Coronary artery (tissue), 2 donors: ENCODE data around the gene ASB13.

Experiments used
- DNase-seq: peaks from one replicate; pipeline ENCODE4 v3.0.0-alpha.2; 2017; ENCODE audit warnings: low spot score
- H3K27ac ChIP-seq, 2 donors: fragments of 200-600 bp; sonication (generic); one replicate each; pipeline ENCODE4 v1.5.1; 2016 to 2019
- H3K4me3 ChIP-seq: fragments of 200-600 bp; sonication (generic); 2 replicates; pipeline ENCODE4 v1.5.1; 2016; ENCODE audit warnings: mild to moderate bottlenecking, moderate library complexity
- CTCF ChIP-seq: fragments of 200-600 bp; sonication (generic); IDR thresholded peaks from one replicate; pipeline ENCODE4 v1.5.1; 2019; ENCODE audit warnings: antibody characterized with exemption

Gene ASB13

GRCh38 chr10:5606321-5606720 is 60.1 kb downstream of the ASB13 start:
- DNase-seq: no peak
- no peak overlapping the region for H3K27ac ChIP-seq
- H3K4me3 ChIP-seq: no peak overlapping the region
- no peak for TF ChIP-seq CTCF

GRCh38 chr10:5604961-5605360 is 61.4 kb downstream of the ASB13 start:
- no peak overlapping the region for H3K4me3 ChIP-seq
- no peak overlapping the region for H3K27ac ChIP-seq
- DNase-seq: no peak
- no peak for TF ChIP-seq CTCF

- Histone ChIP-seq H3K27ac (no peak overlapping the region), H3K4me3 (no peak overlapping the region)
- no peak for DNase-seq
- no peak for TF ChIP-seq CTCF
These were observed 62.0 kb downstream of the ASB13 start for GRCh38 chr10:5604236-5604925.

- no peak overlapping the region for H3K4me3 ChIP-seq
- TF ChIP-seq CTCF: no peak
- peak overlapping the region in 1 of 2 donors; percentile 84 for H3K27ac ChIP-seq
- no peak for DNase-seq
These were observed 62.6 kb downstream of the ASB13 start for GRCh38 chr10:5603848-5604170.

- no peak for DNase-seq
- H3K27ac ChIP-seq: peak overlapping the region; percentile 76 to 84
- no peak for TF ChIP-seq CTCF
- no peak overlapping the region for H3K4me3 ChIP-seq
These were observed 63.1 kb downstream of the ASB13 start for GRCh38 chr10:5603091-5603847.

GRCh38 chr10:5601826-5602495 is 64.4 kb downstream of the ASB13 start:
- no peak for DNase-seq
- no peak for TF ChIP-seq CTCF
- Histone ChIP-seq H3K27ac (peak overlapping the region; percentile 76 to 84), H3K4me3 (no peak overlapping the region)
